Glutamatergic neuron (in vitro differentiated cells): ENCODE measurements around the gene RNF149. TPM values are rescaled to one million over a fixed set of nuclear protein-coding genes. Genes with fewer than 3 reads are reported as not detected.

Experiments used
- DNase-seq: peaks from one replicate; pipeline ENCODE4 v3.0.0; 2022
- H3K27ac Mint-ChIP-seq: one replicate; pipeline ENCODE4 v1.8.0; 2020; ENCODE audit warnings: mild to moderate bottlenecking, mixed read lengths, inconsistent platforms; ENCODE audit not compliant: unreplicated experiment
- H3K27me3 Mint-ChIP-seq: one replicate; pipeline ENCODE4 v1.8.0; 2020; ENCODE audit warnings: mild to moderate bottlenecking, moderate library complexity, mixed read lengths, inconsistent platforms; ENCODE audit not compliant: unreplicated experiment
- H3K36me3 Mint-ChIP-seq: one replicate; pipeline ENCODE4 v1.8.0; 2020; ENCODE audit warnings: mild to moderate bottlenecking, mixed read lengths, inconsistent platforms; ENCODE audit not compliant: unreplicated experiment
- H3K4me1 Mint-ChIP-seq: one replicate; pipeline ENCODE4 v1.8.0; 2020; ENCODE audit warnings: mild to moderate bottlenecking, low read depth, mixed read lengths, inconsistent platforms; ENCODE audit not compliant: unreplicated experiment
- H3K4me3 Mint-ChIP-seq: one replicate; pipeline ENCODE4 v1.8.0; 2020; ENCODE audit warnings: mild to moderate bottlenecking, mixed read lengths, inconsistent platforms; ENCODE audit not compliant: unreplicated experiment
- H3K9me3 Mint-ChIP-seq: one replicate; pipeline ENCODE4 v1.8.0; 2020; ENCODE audit warnings: mild to moderate bottlenecking, moderate library complexity, mixed read lengths, inconsistent platforms; ENCODE audit not compliant: unreplicated experiment
- total RNA-seq: library from RNA; stranded (reverse); fragmentation: NEBNext Ultra II Directional; extraction: Animal tissue kit (Norgen Biotek cat#: 25700); gene quantifications from one replicate; pipeline ENCODE4 v1.2.1, GENCODE V29; 2021; ENCODE audit not compliant: unreplicated experiment
- TF ChIP-seq, protein P1 (sequence below): fragments of 200-600 bp; sonication (generic); IDR thresholded peaks from one replicate; pipeline ENCODE4 v1.5.0; 2021; ENCODE audit not compliant: partially characterized antibody, unreplicated experiment

The RNF149 gene
- total RNA-seq, 1 donor from 2014 or later, result 26.9 TPM

DNA sequence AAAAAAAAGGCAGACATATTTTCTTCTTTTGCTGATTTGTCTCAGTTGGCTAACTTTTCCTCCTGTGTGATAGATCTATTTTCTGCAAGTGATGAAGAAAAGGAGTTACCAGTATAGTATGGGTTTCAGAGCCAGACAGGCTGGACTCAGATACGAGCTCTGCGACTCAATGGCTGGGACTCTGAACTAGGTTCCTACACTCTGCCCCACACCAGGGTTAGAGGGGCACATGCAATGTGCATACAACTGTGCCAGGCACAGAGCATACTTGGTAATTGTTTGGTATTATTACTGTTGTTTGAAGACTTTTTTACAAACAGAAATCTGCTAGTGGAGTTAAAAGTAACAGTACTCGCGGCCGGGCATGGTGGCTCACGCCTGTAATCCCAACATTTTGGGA, 21.8 kb downstream of the RNF149 start:
- H3K27ac Mint-ChIP-seq, result no peak overlapping the region
- H3K36me3 Mint-ChIP-seq, result no peaks in the 10 kb centered on the region
- no peak for DNase-seq
- peaks cover 4% of the 10 kb centered on the region for H3K27me3 Mint-ChIP-seq
- TF ChIP-seq, protein P1, sequence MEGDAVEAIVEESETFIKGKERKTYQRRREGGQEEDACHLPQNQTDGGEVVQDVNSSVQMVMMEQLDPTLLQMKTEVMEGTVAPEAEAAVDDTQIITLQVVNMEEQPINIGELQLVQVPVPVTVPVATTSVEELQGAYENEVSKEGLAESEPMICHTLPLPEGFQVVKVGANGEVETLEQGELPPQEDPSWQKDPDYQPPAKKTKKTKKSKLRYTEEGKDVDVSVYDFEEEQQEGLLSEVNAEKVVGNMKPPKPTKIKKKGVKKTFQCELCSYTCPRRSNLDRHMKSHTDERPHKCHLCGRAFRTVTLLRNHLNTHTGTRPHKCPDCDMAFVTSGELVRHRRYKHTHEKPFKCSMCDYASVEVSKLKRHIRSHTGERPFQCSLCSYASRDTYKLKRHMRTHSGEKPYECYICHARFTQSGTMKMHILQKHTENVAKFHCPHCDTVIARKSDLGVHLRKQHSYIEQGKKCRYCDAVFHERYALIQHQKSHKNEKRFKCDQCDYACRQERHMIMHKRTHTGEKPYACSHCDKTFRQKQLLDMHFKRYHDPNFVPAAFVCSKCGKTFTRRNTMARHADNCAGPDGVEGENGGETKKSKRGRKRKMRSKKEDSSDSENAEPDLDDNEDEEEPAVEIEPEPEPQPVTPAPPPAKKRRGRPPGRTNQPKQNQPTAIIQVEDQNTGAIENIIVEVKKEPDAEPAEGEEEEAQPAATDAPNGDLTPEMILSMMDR, result no peak
- H3K4me1 Mint-ChIP-seq, result no peaks in the 10 kb centered on the region
- H3K4me3 Mint-ChIP-seq, result no peak overlapping the region
- peaks cover 2% of the 10 kb centered on the region for H3K9me3 Mint-ChIP-seq

DNA sequence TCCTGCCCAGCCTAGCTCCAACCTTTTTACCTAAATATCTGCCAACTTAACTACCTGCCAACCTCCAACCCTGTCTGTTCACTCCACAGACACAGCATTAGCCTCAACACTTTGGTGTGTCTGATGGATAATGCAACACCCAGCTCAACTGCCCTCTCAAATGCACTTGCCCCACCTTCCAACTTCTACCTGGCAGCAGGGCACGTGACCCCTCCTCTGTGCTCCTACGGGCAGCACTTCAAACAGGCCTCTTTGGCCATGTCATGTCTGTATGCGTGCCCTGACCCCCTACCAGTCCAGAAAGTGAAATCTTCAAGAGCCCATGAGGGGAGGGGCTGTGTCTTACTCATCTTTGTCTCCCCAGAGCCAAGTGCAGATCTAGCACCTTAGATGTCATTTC, 25.5 kb downstream of the RNF149 start:
- Mint-ChIP-seq H3K27me3 (peaks cover 2% of the 10 kb centered on the region), H3K9me3 (peaks cover 2% of the 10 kb centered on the region), H3K4me3 (no peak overlapping the region), H3K27ac (no peak overlapping the region), H3K36me3 (no peaks in the 10 kb centered on the region), H3K4me1 (no peaks in the 10 kb centered on the region)
- DNase-seq, result no peak
- TF ChIP-seq, protein P1, result no peak

DNA sequence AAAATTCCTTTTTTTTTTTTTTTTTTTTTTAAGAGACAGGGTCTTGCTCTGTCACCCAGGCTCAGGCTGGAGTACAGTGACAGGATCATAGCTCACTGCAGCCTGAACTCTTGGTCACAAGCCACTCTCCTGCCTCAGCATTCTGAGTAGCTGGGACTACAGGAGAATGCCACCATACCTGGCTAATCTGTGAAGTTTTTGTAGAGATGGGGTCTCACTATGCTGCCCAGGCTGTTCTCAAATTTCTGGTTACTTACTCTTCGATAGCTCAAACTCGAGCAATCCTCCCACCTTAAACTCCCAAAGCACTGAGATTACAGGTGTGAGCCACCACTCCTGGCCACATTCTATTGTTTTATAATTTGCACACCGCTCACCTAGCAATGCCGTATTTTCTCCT, 27.0 kb downstream of the RNF149 start:
- Mint-ChIP-seq H3K27ac (no peak overlapping the region), H3K4me3 (no peak overlapping the region), H3K9me3 (peaks cover 2% of the 10 kb centered on the region), H3K36me3 (no peaks in the 10 kb centered on the region), H3K4me1 (no peaks in the 10 kb centered on the region), H3K27me3 (peaks cover 2% of the 10 kb centered on the region)
- DNase-seq, result no peak
- TF ChIP-seq, protein P1, result no peak

DNA sequence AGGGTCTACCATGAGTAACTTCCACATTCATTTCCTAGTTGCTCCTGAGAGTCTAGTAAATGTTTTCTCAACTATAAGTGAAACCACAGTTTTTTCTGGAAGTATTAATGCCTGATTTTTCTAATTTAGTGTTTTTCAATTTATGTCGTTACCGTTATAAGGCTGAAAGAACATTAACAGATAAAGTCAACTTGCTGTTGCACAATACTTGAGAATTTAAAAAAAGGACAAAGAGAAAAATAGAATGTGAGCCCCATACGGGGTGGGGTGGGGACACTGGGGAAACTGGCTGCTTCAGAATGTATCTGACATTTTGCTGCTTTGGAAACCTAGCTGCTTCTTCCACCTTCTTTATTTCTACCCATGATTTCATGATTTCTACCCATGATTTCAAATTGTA, 29.6 kb downstream of the RNF149 start:
- Mint-ChIP-seq H3K9me3 (peaks cover 2% of the 10 kb centered on the region), H3K27me3 (peaks cover 4% of the 10 kb centered on the region), H3K4me3 (no peak overlapping the region), H3K4me1 (no peaks in the 10 kb centered on the region), H3K27ac (no peak overlapping the region), H3K36me3 (no peaks in the 10 kb centered on the region)
- TF ChIP-seq, protein P1, result no peak
- no peak for DNase-seq

DNA sequence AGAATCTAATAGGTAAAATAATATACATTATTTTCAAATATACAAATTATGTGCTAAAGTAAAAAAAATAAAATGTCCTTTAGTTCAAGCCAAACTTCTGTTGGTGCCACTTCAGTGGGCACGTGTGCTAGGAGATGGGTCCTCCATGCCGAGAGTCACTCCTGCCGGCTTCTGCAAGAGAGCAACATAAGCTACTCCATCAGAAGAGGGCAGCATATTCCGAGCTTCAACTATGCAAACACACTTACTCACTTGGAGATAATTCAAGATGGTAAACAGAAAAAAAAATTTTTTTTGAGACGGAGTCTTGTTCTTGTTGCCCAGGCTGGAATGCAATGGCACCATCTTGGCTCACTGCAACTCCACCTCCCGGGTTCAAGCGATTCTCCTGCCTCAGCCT, 31.4 kb downstream of the RNF149 start:
- Mint-ChIP-seq H3K27me3 (peaks cover 2% of the 10 kb centered on the region), H3K27ac (no peak overlapping the region), H3K36me3 (no peaks in the 10 kb centered on the region), H3K4me1 (no peaks in the 10 kb centered on the region), H3K9me3 (no peaks in the 10 kb centered on the region), H3K4me3 (no peak overlapping the region)
- TF ChIP-seq, protein P1, result no peak
- no peak for DNase-seq
